ENCODE data around the gene VARS2.

Gene VARS2

DNA sequence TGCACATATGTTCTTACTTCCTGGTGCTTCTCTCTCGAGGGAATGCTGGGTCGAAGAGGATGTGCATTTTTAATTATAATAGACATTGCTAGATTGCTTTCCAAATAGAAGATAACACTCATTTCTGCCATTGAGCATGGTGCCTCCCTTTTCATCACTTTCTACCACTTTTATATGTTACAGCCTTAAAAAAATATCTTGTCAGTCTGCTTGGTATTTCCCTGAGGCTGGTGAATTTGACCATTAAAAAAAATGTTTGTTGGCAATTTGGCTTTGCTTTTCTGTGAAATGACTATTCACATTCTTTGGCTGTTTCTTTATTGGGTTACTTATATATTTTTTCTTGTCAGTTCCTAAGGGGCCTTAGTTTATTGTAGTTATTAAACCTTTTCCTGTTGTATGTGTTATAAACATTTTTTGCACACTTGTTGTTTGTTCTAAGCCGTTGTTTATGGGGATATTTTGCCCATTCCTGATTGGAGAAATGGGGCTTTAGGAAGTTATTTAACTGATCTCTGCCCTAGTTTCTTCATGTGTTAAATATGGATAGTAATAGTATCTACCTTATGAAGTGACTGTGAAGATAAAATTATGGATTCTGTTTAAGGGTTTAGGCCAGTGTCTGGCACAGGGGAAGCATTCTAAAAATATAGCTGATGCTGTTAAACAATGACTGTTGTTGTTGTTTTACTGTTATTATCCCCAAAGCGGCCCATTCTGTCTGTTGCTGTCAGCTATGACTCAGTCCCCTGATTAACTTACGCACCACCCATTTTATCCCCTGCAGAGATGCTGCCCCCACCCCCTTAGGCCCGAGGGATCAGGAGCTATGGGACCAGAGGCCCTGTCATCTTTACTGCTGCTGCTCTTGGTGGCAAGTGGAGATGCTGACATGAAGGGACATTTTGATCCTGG lies 25.9 kb upstream of the VARS2 start:
- H3K9ac ChIP-seq (ENCODE audit: low read length): no peak overlapping the region
- H3K36me3 ChIP-seq (replicated peaks; ENCODE audit: low read depth, low read length): no peaks in the 10 kb centered on the region
- H3K27ac ChIP-seq (ENCODE audit: low read length): no peak overlapping the region
- no peak overlapping the region for H3K4me3 ChIP-seq (ENCODE audit: low read length)
- H3K4me2 ChIP-seq (ENCODE audit: low read length): no peak overlapping the region
- no peaks in the 10 kb centered on the region for H4K20me1 ChIP-seq (ENCODE audit: insufficient read depth, low read length)
- no peak for TF ChIP-seq EZH2phosphoT487 (IDR thresholded peaks at IDR 0.05; ENCODE audit: low read depth)
- TF ChIP-seq CTCF (IDR thresholded peaks at IDR 0.05; ENCODE audit: low read depth, low read length): no peak
- H3K79me2 ChIP-seq (ENCODE audit: low read length): no peaks in the 10 kb centered on the region
- H3K9me3 ChIP-seq (ENCODE audit: insufficient read depth, low read length): no peaks in the 10 kb centered on the region
- H2AFZ ChIP-seq (ENCODE audit: low read depth, low read length): no peak overlapping the region
- H3K27me3 ChIP-seq (ENCODE audit: low read depth, low read length): no peaks in the 10 kb centered on the region; the same call in 1 of the 2 replicates
- H3K4me1 ChIP-seq (ENCODE audit: low read length): peaks cover 15% of the 10 kb centered on the region

GRCh38 chr6:30888816-30889495 lies 25.1 kb upstream of the VARS2 start:
- Histone ChIP-seq H3K27ac (ENCODE audit: low read length) (no peak overlapping the region), H3K27me3 (ENCODE audit: low read depth, low read length) (no peaks in the 10 kb centered on the region; the same call in 1 of the 2 replicates), H3K9me3 (ENCODE audit: insufficient read depth, low read length) (no peaks in the 10 kb centered on the region), H3K9ac (ENCODE audit: low read length) (no peak overlapping the region), H3K4me2 (ENCODE audit: low read length) (no peak overlapping the region), H4K20me1 (ENCODE audit: insufficient read depth, low read length) (no peaks in the 10 kb centered on the region), H3K36me3 (replicated peaks; ENCODE audit: low read depth, low read length) (no peaks in the 10 kb centered on the region), H3K4me1 (ENCODE audit: low read length) (peaks cover 7% of the 10 kb centered on the region), H3K4me3 (ENCODE audit: low read length) (no peak overlapping the region), H3K79me2 (ENCODE audit: low read length) (no peaks in the 10 kb centered on the region), H2AFZ (ENCODE audit: low read depth, low read length) (no peak overlapping the region)
- TF ChIP-seq EZH2phosphoT487 (IDR thresholded peaks at IDR 0.05; ENCODE audit: low read depth) (no peak), CTCF (IDR thresholded peaks at IDR 0.05; ENCODE audit: low read depth, low read length) (no peak)

DNA sequence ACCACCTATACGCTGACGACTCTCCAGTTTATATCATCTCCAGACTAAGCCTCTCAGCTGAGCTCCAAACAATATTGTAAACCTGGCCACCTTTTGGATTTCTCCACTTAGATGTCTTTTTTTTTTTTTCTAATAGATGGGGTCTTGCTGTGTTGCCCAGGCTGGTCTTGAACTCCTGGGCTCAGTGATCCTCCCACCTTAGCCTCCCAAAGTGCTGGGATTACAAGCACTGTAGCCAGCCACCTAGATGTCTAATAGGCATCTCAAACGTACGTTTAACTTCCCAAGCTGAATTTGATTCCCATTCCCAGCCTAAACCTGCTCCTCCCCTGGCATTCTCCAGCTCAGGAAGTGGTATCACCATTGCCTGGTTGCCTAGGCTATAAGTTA lies 24.5 kb upstream of the VARS2 start:
- Histone ChIP-seq H3K9ac (ENCODE audit: low read length) (no peak overlapping the region), H3K4me1 (ENCODE audit: low read length) (peaks cover 7% of the 10 kb centered on the region), H2AFZ (ENCODE audit: low read depth, low read length) (no peak overlapping the region), H3K27me3 (ENCODE audit: low read depth, low read length) (no peaks in the 10 kb centered on the region; the same call in 1 of the 2 replicates), H3K36me3 (replicated peaks; ENCODE audit: low read depth, low read length) (no peaks in the 10 kb centered on the region), H3K79me2 (ENCODE audit: low read length) (no peaks in the 10 kb centered on the region), H4K20me1 (ENCODE audit: insufficient read depth, low read length) (no peaks in the 10 kb centered on the region), H3K27ac (ENCODE audit: low read length) (no peak overlapping the region), H3K4me3 (ENCODE audit: low read length) (no peak overlapping the region), H3K4me2 (ENCODE audit: low read length) (no peak overlapping the region), H3K9me3 (ENCODE audit: insufficient read depth, low read length) (no peaks in the 10 kb centered on the region)
- TF ChIP-seq EZH2phosphoT487 (IDR thresholded peaks at IDR 0.05; ENCODE audit: low read depth) (no peak), CTCF (IDR thresholded peaks at IDR 0.05; ENCODE audit: low read depth, low read length) (no peak)
